Measurements from ENCODE around the gene ASTN1.
A peak's percentile ranks its signal among the peaks of the same experiment; 100 is the strongest.

The ASTN1 gene

GRCh38 chr1:177190308-177190970 is 25.9 kb upstream of the ASTN1 start:
- Histone ChIP-seq H3K9me3 (ENCODE audit: low read depth, low read length) (no peaks in the 10 kb centered on the region), H3K27ac (no peak overlapping the region), H3K36me3 (ENCODE audit: insufficient read depth, low read length) (no peaks in the 10 kb centered on the region), H3K4me3 (no peak overlapping the region), H3K9ac (ENCODE audit: insufficient read length) (no peak overlapping the region)
- TF ChIP-seq POLR2AphosphoS5 (IDR thresholded peaks at IDR 0.05; ENCODE audit: borderline replicate concordance, low read depth, low read length) (no peak), EZH2 (IDR thresholded peaks at IDR 0.05) (no peak), FOXP2 (optimal IDR thresholded peaks at IDR 0.05; ENCODE audit: control extremely low read depth, extremely low read length, insufficient read depth) (no peak)
- DNase-seq (ENCODE audit: low read depth, low spot score) = no peak

- Histone ChIP-seq H3K36me3 (ENCODE audit: insufficient read depth, low read length) (no peaks in the 10 kb centered on the region), H3K9ac (ENCODE audit: insufficient read length) (no peak overlapping the region), H3K27ac (no peak overlapping the region), H3K9me3 (ENCODE audit: low read depth, low read length) (no peaks in the 10 kb centered on the region), H3K4me3 (no peak overlapping the region)
- TF ChIP-seq POLR2AphosphoS5 (IDR thresholded peaks at IDR 0.05; ENCODE audit: borderline replicate concordance, low read depth, low read length) = no peak
- TF ChIP-seq EZH2 (IDR thresholded peaks at IDR 0.05) = no peak
- no peak for TF ChIP-seq FOXP2 (optimal IDR thresholded peaks at IDR 0.05; ENCODE audit: control extremely low read depth, extremely low read length, insufficient read depth)
- no peak for DNase-seq (ENCODE audit: low read depth, low spot score)
Observed at GRCh38 chr1:177186639-177187038, 22.1 kb upstream of the ASTN1 start.

- H3K36me3 ChIP-seq (ENCODE audit: insufficient read depth, low read length) = no peaks in the 10 kb centered on the region
- no peak for DNase-seq (ENCODE audit: low read depth, low spot score)
- H3K27ac ChIP-seq = no peak overlapping the region
- no peak for TF ChIP-seq FOXP2 (optimal IDR thresholded peaks at IDR 0.05; ENCODE audit: control extremely low read depth, extremely low read length, insufficient read depth)
- no peak for TF ChIP-seq EZH2 (IDR thresholded peaks at IDR 0.05)
- no peak for TF ChIP-seq POLR2AphosphoS5 (IDR thresholded peaks at IDR 0.05; ENCODE audit: borderline replicate concordance, low read depth, low read length)
- no peak overlapping the region for H3K9ac ChIP-seq (ENCODE audit: insufficient read length)
- H3K9me3 ChIP-seq (ENCODE audit: low read depth, low read length) = no peaks in the 10 kb centered on the region
- no peak overlapping the region for H3K4me3 ChIP-seq
Observed at GRCh38 chr1:177185209-177185608, 20.7 kb upstream of the ASTN1 start.

GRCh38 chr1:177183836-177184235 is 19.3 kb upstream of the ASTN1 start:
- H3K27ac ChIP-seq = no peak overlapping the region
- TF ChIP-seq EZH2 (IDR thresholded peaks at IDR 0.05) (no peak), POLR2AphosphoS5 (IDR thresholded peaks at IDR 0.05; ENCODE audit: borderline replicate concordance, low read depth, low read length) (no peak), FOXP2 (optimal IDR thresholded peaks at IDR 0.05; ENCODE audit: control extremely low read depth, extremely low read length, insufficient read depth) (no peak)
- no peak overlapping the region for H3K4me3 ChIP-seq
- H3K9ac ChIP-seq (ENCODE audit: insufficient read length) = no peak overlapping the region
- H3K9me3 ChIP-seq (ENCODE audit: low read depth, low read length) = no peaks in the 10 kb centered on the region
- no peak for DNase-seq (ENCODE audit: low read depth, low spot score)
- H3K36me3 ChIP-seq (ENCODE audit: insufficient read depth, low read length) = no peaks in the 10 kb centered on the region

GRCh38 chr1:177181631-177182291 is 17.2 kb upstream of the ASTN1 start:
- no peak for DNase-seq (ENCODE audit: low read depth, low spot score)
- Histone ChIP-seq H3K4me3 (peak overlapping the region; percentile 73), H3K36me3 (ENCODE audit: insufficient read depth, low read length) (no peaks in the 10 kb centered on the region), H3K9ac (ENCODE audit: insufficient read length) (no peak overlapping the region), H3K9me3 (ENCODE audit: low read depth, low read length) (no peaks in the 10 kb centered on the region), H3K27ac (no peak overlapping the region)
- TF ChIP-seq EZH2 (IDR thresholded peaks at IDR 0.05) (no peak), FOXP2 (optimal IDR thresholded peaks at IDR 0.05; ENCODE audit: control extremely low read depth, extremely low read length, insufficient read depth) (no peak), POLR2AphosphoS5 (IDR thresholded peaks at IDR 0.05; ENCODE audit: borderline replicate concordance, low read depth, low read length) (no peak)

GRCh38 chr1:177181280-177181630 is 16.7 kb upstream of the ASTN1 start:
- Histone ChIP-seq H3K36me3 (ENCODE audit: insufficient read depth, low read length) (no peaks in the 10 kb centered on the region), H3K9me3 (ENCODE audit: low read depth, low read length) (no peaks in the 10 kb centered on the region), H3K27ac (no peak overlapping the region), H3K9ac (ENCODE audit: insufficient read length) (no peak overlapping the region), H3K4me3 (peak overlapping the region; percentile 73)
- no peak for TF ChIP-seq EZH2 (IDR thresholded peaks at IDR 0.05)
- no peak for TF ChIP-seq FOXP2 (optimal IDR thresholded peaks at IDR 0.05; ENCODE audit: control extremely low read depth, extremely low read length, insufficient read depth)
- no peak for TF ChIP-seq POLR2AphosphoS5 (IDR thresholded peaks at IDR 0.05; ENCODE audit: borderline replicate concordance, low read depth, low read length)
- DNase-seq (ENCODE audit: low read depth, low spot score) = no peak

GRCh38 chr1:177174921-177175634 is 10.6 kb upstream of the ASTN1 start:
- peak; percentile 14 for DNase-seq (ENCODE audit: low read depth, low spot score)
- TF ChIP-seq FOXP2 (optimal IDR thresholded peaks at IDR 0.05; ENCODE audit: control extremely low read depth, extremely low read length, insufficient read depth) (no peak), POLR2AphosphoS5 (IDR thresholded peaks at IDR 0.05; ENCODE audit: borderline replicate concordance, low read depth, low read length) (no peak), EZH2 (IDR thresholded peaks at IDR 0.05) (no peak)

GRCh38 chr1:177173976-177174375 is 9.5 kb upstream of the ASTN1 start:
- no peak for DNase-seq (ENCODE audit: low read depth, low spot score)
- H3K27ac ChIP-seq = no peak overlapping the region
- no peak for TF ChIP-seq POLR2AphosphoS5 (IDR thresholded peaks at IDR 0.05; ENCODE audit: borderline replicate concordance, low read depth, low read length)
- TF ChIP-seq FOXP2 (optimal IDR thresholded peaks at IDR 0.05; ENCODE audit: control extremely low read depth, extremely low read length, insufficient read depth) = no peak
- TF ChIP-seq EZH2 (IDR thresholded peaks at IDR 0.05) = no peak

More at GRCh38 chr1:177174921-177175634, 10.6 kb upstream of the ASTN1 start:
- Histone ChIP-seq H3K36me3 (ENCODE audit: insufficient read depth, low read length) (no peaks in the 10 kb centered on the region), H3K4me3 (no peak overlapping the region), H3K9ac (ENCODE audit: insufficient read length) (no peak overlapping the region), H3K27ac (no peak overlapping the region), H3K9me3 (ENCODE audit: low read depth, low read length) (no peaks in the 10 kb centered on the region)

More at GRCh38 chr1:177173976-177174375, 9.5 kb upstream of the ASTN1 start:
- Histone ChIP-seq H3K9ac (ENCODE audit: insufficient read length) (no peak overlapping the region), H3K9me3 (ENCODE audit: low read depth, low read length) (no peaks in the 10 kb centered on the region), H3K4me3 (no peak overlapping the region), H3K36me3 (ENCODE audit: insufficient read depth, low read length) (no peaks in the 10 kb centered on the region)
